Motor neuron (in vitro differentiated cells): Measurements from ENCODE around the gene PRAMEF20. TPM values are rescaled to one million over a fixed set of nuclear protein-coding genes. Genes with fewer than 3 reads are reported as not detected.
"Not testable (repeated sequence)": the region's sequence is repeated elsewhere in the genome, so short reads cannot be mapped to it uniquely, and the experiment has no call there.

Experiments
- ATAC-seq, 8 experiments: fragments of 200-7000 bp; cut with Tn5 transposase; replicated peaks in 6 of 8; 2 replicates each; pipeline ENCODE4 v1.8.0; 2021; ENCODE audit warnings: mild to moderate bottlenecking in 8 of 8, moderate library complexity in 8 of 8
- H3K27ac ChIP-seq, 2 donors: fragments of 250-450 bp; sonication (Bioruptor Pico); 2 replicates each; pipeline ENCODE4 v1.9.0; 2021; ENCODE audit warnings: antibody characterized with exemption in 2 of 2, mild to moderate bottlenecking in 2 of 2, moderate library complexity in 1 of 2
- H3K4me1 ChIP-seq, 2 donors: fragments of 250-450 bp; sonication (Bioruptor Pico); replicated peaks in 1 of 2; 2 replicates each; pipeline ENCODE4 v1.6.1; 2021; ENCODE audit warnings: antibody characterized with exemption in 2 of 2, mild to moderate bottlenecking in 2 of 2, moderate library complexity in 1 of 2
- H3K4me3 ChIP-seq, 5 donors: fragments of 250-450 bp; sonication (Bioruptor Pico); 2 replicates each; pipeline ENCODE4 v1.9.0; 2021; ENCODE audit warnings: antibody characterized with exemption in 5 of 5, mild to moderate bottlenecking in 5 of 5, moderate library complexity in 4 of 5
- WGBS, 10 experiments: fragments of 450-650 bp; shearing (Covaris generic); methylation state at CpG; one replicate each; pipeline ENCODE4 v1.0.0; 2022; 5-methylcytosine and 5-hydroxymethylcytosine counted together
- in situ Hi-C, 9 experiments: fragments of 400-800 bp; cut with MboI; loops; one replicate each; pipeline ENCODE4 v1.15.0; 2021; ENCODE audit warnings: low sequenced_read_pairs in 9 of 9, low pct_unique_long_range_greater_than_20kb in 2 of 9; ENCODE audit not compliant: unreplicated experiment in 9 of 9
- total RNA-seq, 8 experiments: library from RNA; unstranded; fragments of 300-600 nt; gene quantifications; 2 replicates each; pipeline versions ENCODE4 v1.2.3 to v1.2.4, GENCODE V29; 2022

The PRAMEF20 gene
- under 1 TPM in 2 of 8 experiments, not detected in 6; 0.13 to 0.47 TPM for total RNA-seq

GRCh38 chr1:13410150-13410549 is at the start of gene PRAMEF20:
Gene PRAMEF20 (plus strand): TSS chr1:13410450. CDS start chr1:13416355, 5,905 bp downstream.
- H3K4me1 ChIP-seq, H3K27ac ChIP-seq, H3K4me3 ChIP-seq, ATAC-seq, in situ Hi-C loops: not testable (repeated sequence)
- WGBS, 10 experiments: 0 to 80% (median 46%) methylated on average over 1 to 4 of the region's 4 CpGs; no CpG with 5 or more reads in 3 of the 10 experiments

DNA sequence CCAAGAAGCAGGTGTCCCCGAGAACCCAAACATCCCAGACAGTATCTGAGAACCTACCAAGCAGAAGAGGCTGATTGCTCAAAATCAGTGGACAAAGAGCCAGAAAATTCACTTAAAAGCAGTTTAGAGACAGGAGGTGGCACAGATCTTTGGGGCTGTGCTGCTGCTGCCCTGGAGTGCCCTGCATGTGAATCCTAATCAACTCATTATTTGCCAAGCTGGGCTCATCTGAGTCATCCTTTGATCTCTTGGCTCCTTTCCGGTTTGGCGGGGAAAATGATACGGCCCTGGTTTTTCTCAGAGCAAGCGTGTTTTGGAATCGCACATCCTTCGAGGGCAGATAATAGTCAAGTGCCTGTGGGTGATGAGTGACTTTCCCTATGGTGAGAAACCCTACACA is 47.9 kb upstream of the PRAMEF20 start:
- in situ Hi-C loops, H3K27ac ChIP-seq, ATAC-seq, H3K4me3 ChIP-seq, H3K4me1 ChIP-seq: not testable (repeated sequence)
- no CpG with 5 or more reads among the region's 7 CpGs for WGBS, 10 experiments

DNA sequence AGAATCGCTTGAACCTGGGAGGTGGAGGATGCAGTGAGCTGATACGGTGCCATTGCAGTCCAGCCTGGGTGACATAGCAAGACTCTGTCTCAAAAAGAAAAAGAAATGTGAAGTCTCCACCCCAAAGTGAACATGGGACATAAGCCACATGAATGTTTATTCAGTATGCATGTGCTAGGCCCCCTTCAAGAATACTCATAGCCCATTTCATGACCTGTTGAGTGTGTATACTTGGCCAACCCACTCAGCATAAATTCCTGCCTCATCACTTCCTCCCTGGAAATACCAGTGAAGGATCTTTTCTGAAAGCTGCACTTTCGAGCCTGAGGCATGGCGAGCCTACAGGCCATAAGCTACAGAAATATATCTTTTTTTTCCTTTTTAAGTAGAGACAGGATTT is 45.3 kb upstream of the PRAMEF20 start:
- in situ Hi-C loops, H3K4me3 ChIP-seq, H3K27ac ChIP-seq, ATAC-seq, H3K4me1 ChIP-seq: not testable (repeated sequence)
- WGBS, 10 experiments: 80% methylated on average over 1 of the region's 4 CpGs; no CpG with 5 or more reads in 9 of the 10 experiments

- H3K27ac ChIP-seq, in situ Hi-C loops, H3K4me3 ChIP-seq, ATAC-seq, H3K4me1 ChIP-seq: not testable (repeated sequence)
- 38 to 100% (median 71%) methylated on average over 1 to 3 of the region's 3 CpGs; no CpG with 5 or more reads in 5 of the 10 experiments for WGBS, 10 experiments
These were observed 43.7 kb upstream of the PRAMEF20 start for GRCh38 chr1:13366536-13366935.

DNA sequence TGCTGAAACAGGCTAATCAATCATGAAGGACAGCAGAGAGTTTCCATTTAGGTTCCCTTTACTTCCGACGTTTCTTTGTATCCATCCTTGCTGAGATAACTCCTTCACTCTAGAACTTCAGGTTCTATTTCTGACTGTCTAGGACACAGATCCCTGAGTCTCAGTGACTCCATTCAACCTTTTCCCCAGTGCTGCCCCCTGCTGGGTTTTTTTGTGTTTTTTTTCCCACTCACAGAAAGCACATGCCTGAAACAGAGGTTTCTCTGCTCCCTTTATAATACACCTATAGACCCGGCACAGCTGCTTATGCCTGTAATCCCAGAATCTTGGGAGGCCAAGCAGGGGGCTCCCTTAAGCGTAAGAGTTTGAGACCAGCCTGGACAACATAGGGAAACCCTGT is 41.7 kb upstream of the PRAMEF20 start:
- H3K4me1 ChIP-seq, ATAC-seq, in situ Hi-C loops, H3K4me3 ChIP-seq, H3K27ac ChIP-seq: not testable (repeated sequence)
- 69 to 100% (median 82%) methylated on average over 2 to 3 of the region's 4 CpGs; no CpG with 5 or more reads in 5 of the 10 experiments for WGBS, 10 experiments

GRCh38 chr1:13378983-13379382 is 31.3 kb upstream of the PRAMEF20 start:
- H3K4me3 ChIP-seq, H3K27ac ChIP-seq, in situ Hi-C loops, H3K4me1 ChIP-seq, ATAC-seq: not testable (repeated sequence)
- 43 to 83% (median 73%) methylated on average over 2 to 3 of the region's 3 CpGs; no CpG with 5 or more reads in 5 of the 10 experiments for WGBS, 10 experiments

DNA sequence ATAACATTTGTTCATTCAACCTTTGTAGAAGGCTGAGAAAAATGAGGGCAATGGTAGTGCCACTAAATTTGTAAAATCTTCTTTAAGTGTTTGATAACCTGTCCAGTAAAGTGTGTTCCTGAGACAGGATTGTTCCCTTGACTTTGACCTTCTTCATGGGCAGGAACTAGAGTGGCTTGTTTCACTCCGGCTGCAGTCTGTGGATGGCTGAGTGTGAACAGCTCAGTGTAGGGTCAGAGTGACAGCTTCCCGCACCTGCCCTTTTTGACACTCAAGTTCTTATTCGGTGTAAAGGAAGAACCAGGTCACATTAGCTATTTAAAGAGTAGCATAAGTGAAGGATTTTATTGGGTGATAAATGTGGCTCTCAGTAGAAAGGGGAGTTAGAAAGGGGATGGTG is 29.9 kb upstream of the PRAMEF20 start:
- 80 to 100% (median 90%) methylated on average over 1 to 2 of the region's 3 CpGs; no CpG with 5 or more reads in 7 of the 10 experiments for WGBS, 10 experiments
- in situ Hi-C loops, H3K27ac ChIP-seq, H3K4me3 ChIP-seq, H3K4me1 ChIP-seq, ATAC-seq: not testable (repeated sequence)

DNA sequence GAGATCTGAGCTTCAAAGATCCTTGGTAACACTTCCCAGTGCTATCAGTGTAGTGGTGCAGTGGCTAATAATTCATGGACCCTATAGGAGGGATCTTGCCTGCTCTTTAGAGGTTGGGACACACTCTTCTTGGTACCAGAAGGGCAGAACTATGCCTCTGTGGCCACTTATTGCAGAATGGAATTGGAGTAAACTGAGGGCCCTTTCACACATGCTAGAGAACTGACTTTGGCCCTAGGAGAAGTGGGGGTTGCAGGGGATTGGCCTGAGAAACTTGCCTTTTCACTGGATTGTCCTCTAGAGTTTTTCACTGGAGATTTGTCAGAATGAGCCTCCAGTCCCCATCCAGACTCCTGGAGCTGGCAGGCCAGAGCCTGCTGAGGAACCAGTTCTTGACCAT is 20.9 kb upstream of the PRAMEF20 start, which contains the start of gene PRAMEF17:
PRAMEF17 (plus strand) TSS at position 301 of the 400 bp plus-strand sequence; CDS start at position 327, 26 bp downstream.
- H3K4me3 ChIP-seq, H3K27ac ChIP-seq, in situ Hi-C loops, ATAC-seq, H3K4me1 ChIP-seq: not testable (repeated sequence)

DNA sequence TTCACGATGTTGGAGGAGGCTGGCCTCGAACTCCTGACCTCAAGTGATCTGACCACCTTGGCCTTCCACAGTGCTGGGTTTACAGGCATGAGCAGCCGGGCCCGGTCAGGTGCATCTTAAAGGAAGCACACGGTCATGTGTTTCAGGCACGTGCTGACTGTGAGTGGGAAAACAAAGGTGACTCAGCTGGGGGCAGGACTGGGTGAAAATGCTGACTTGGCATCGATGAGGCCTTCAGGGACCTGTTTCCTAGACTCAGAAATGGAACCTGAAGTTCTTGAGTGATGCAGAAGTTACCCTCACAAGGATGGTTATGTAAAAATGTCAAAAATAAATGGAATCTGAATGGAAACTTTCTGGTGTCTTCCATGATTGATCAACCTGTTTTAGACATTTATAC is 17.2 kb upstream of the PRAMEF20 start:
- H3K4me1 ChIP-seq, H3K4me3 ChIP-seq, in situ Hi-C loops, H3K27ac ChIP-seq, ATAC-seq: not testable (repeated sequence)
- 0 to 43% (median 23%) methylated on average over 1 to 6 of the region's 7 CpGs; no CpG with 5 or more reads in 2 of the 10 experiments for WGBS, 10 experiments

- ATAC-seq, H3K27ac ChIP-seq, H3K4me3 ChIP-seq, H3K4me1 ChIP-seq, in situ Hi-C loops: not testable (repeated sequence)
- WGBS, 10 experiments: 73% methylated on average over 3 of the region's 32 CpGs; no CpG with 5 or more reads in 9 of the 10 experiments
These were observed 15.5 kb upstream of the PRAMEF20 start for GRCh38 chr1:13394761-13395160.

- H3K4me3 ChIP-seq, ATAC-seq, H3K4me1 ChIP-seq, in situ Hi-C loops, H3K27ac ChIP-seq: not testable (repeated sequence)
- WGBS, 10 experiments: 61 to 93% (median 79%) methylated on average over 1 to 7 of the region's 22 CpGs; no CpG with 5 or more reads in 6 of the 10 experiments
These were observed 14.9 kb upstream of the PRAMEF20 start for GRCh38 chr1:13395311-13395710.

DNA sequence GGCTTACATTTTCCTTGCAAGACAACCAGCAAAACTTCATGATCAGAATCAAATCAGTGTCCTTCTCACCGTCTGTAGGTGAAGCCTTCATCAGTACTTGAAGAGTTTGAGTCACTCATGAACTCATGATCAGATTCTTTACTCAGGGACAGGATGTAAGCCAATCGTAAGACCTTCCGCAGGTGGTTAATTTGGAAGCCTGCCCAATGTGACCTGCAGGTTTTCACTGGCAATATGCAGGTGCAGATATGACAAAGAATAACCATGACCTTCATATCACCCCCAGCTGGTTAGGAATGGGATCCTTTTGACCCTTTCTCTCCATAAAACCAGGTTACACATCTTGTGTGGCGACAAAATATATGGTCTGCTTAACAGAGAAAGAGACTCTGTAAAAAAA is 2.4 kb upstream of the PRAMEF20 start:
- H3K4me1 ChIP-seq: no peaks in the 10 kb centered on the region
- H3K27ac ChIP-seq: no peak overlapping the region
- in situ Hi-C loops: no loop called here
- WGBS, 10 experiments: 0 to 94% (median 46%) methylated on average over 1 to 4 of the region's 4 CpGs
- ATAC-seq: no peak
- H3K4me3 ChIP-seq: no peak overlapping the region

- WGBS, 10 experiments: 20 to 100% (median 37%) methylated on average over 1 to 2 of the region's 13 CpGs; no CpG with 5 or more reads in 4 of the 10 experiments
- Histone ChIP-seq H3K27ac (no peak overlapping the region), H3K4me1 (peaks cover 3 to 10% of the 10 kb centered on the region in 2 donors), H3K4me3 (no peak overlapping the region)
- in situ Hi-C loops: no loop called here
- no peak for ATAC-seq
These were observed 20.2 kb downstream of the PRAMEF20 start for GRCh38 chr1:13430495-13430894.

DNA sequence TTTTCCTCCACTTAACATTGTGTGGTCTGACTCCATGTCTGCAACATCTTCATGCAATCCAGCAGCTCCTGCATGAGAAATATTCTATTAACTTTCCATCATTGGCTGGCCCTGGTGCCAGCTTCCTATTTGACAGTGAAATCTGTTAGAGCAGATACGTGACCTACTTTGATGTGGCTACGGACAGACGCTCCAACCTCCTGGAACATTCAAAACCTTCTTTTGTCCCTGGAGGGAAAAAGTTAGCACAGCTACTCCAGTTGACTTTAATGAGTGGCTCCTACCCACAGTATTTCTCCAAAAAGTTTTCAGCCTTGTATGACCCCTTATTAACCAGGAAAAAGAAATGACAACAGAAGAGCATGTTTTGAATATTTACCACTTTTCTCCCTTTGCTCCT is 22.0 kb downstream of the PRAMEF20 start:
- 6 to 80% (median 58%) methylated on average over 2 to 3 of the region's 3 CpGs; no CpG with 5 or more reads in 4 of the 10 experiments for WGBS, 10 experiments
- no peak overlapping the region for H3K4me3 ChIP-seq
- H3K27ac ChIP-seq: no peak overlapping the region
- H3K4me1 ChIP-seq: peaks cover 4 to 10% of the 10 kb centered on the region in 2 donors
- ATAC-seq: no peak
- in situ Hi-C loops: no loop called here
